WTC11 (cell line): ENCODE results near the gene PCSK7. TPM values are rescaled to one million over a fixed set of nuclear protein-coding genes. Genes with fewer than 3 reads are reported as not detected.

Experiments used
- ATAC-seq: fragments of 200-7000 bp; cut with Tn5 transposase; 2 replicates; pipeline ENCODE4 v1.10.0; 2021; ENCODE audit warnings: mild to moderate bottlenecking, moderate library complexity
- CTCF ChIA-PET: fragments of 300-600 bp; sonication (Branson Sonifier 250); formaldehyde crosslinking; loops from one replicate; lab custom pipeline; 2021; ENCODE audit warnings: antibody characterized with exemption; lab: Charles Lee
- POLR2A ChIA-PET: fragments of 350-600 bp; sonication (Branson Sonifier 250); formaldehyde crosslinking; loops from one replicate; lab custom pipeline; 2021; ENCODE audit warnings: antibody characterized with exemption; lab: Charles Lee
- DNase-seq: peaks from one replicate; pipeline ENCODE4 v3.0.0; 2021; ENCODE audit warnings: low spot score
- H3K27ac Mint-ChIP-seq: 2 replicates; pipeline ENCODE4 v1.8.0; 2021; ENCODE audit warnings: mixed read lengths
- H3K27me3 Mint-ChIP-seq: 2 replicates; pipeline ENCODE4 v1.8.0; 2021; ENCODE audit warnings: low read depth, mild to moderate bottlenecking, moderate library complexity, mixed read lengths
- H3K36me3 Mint-ChIP-seq: 2 replicates; pipeline ENCODE4 v1.8.0; 2021; ENCODE audit warnings: mixed read lengths
- H3K4me1 Mint-ChIP-seq: 2 replicates; pipeline ENCODE4 v1.8.0; 2022; ENCODE audit warnings: mixed read lengths
- H3K4me3 Mint-ChIP-seq: 2 replicates; pipeline ENCODE4 v1.8.0; 2021; ENCODE audit warnings: mild to moderate bottlenecking, moderate library complexity, mixed read lengths
- H3K9me3 Mint-ChIP-seq: 2 replicates; pipeline ENCODE4 v1.8.0; 2021; ENCODE audit warnings: mixed read lengths
- CREM ChIP-seq: sonication (generic); formaldehyde crosslinking; IDR thresholded peaks from 2 replicates; pipeline ENCODE4 v1.8.1; 2022; ENCODE audit warnings: mild to moderate bottlenecking, missing genetic modification reagents, moderate library complexity
- ELF4 ChIP-seq: sonication (generic); formaldehyde crosslinking; IDR thresholded peaks from 2 replicates; pipeline ENCODE4 v1.8.1; 2022; ENCODE audit warnings: low read depth, mild to moderate bottlenecking, moderate library complexity, missing genetic modification reagents
- GABPB1 ChIP-seq: sonication (generic); formaldehyde crosslinking; IDR thresholded peaks from 2 replicates; pipeline ENCODE4 v1.8.1; 2023; ENCODE audit warnings: mild to moderate bottlenecking, missing genetic modification reagents
- GTF2I ChIP-seq: fragments of 250-450 bp; sonication (Bioruptor Pico); conservative IDR thresholded peaks from 2 replicates; pipeline ENCODE4 v1.4.0; 2021; ENCODE audit warnings: mild to moderate bottlenecking
- HMGA2 ChIP-seq: fragments of 250-450 bp; sonication (Bioruptor Pico); IDR thresholded peaks from 2 replicates; pipeline ENCODE4 v1.4.0; 2021; ENCODE audit warnings: mild to moderate bottlenecking, moderate library complexity
- IRF2 ChIP-seq: sonication (generic); formaldehyde crosslinking; IDR thresholded peaks from 2 replicates; pipeline ENCODE4 v1.8.0; 2022; ENCODE audit warnings: low read depth, missing genetic modification reagents, borderline replicate concordance
- KAT7 ChIP-seq: sonication (generic); formaldehyde crosslinking; IDR thresholded peaks from 2 replicates; pipeline ENCODE4 v1.8.1; 2023; ENCODE audit warnings: missing genetic modification reagents, mild to moderate bottlenecking, borderline replicate concordance
- NFE2L1 ChIP-seq: sonication (generic); formaldehyde crosslinking; IDR thresholded peaks from 2 replicates; pipeline ENCODE4 v1.8.1; 2023; ENCODE audit warnings: missing genetic modification reagents
- NR3C1 ChIP-seq: sonication (generic); formaldehyde crosslinking; conservative IDR thresholded peaks from 2 replicates; pipeline ENCODE4 v1.8.1; 2023; ENCODE audit warnings: low read depth, mild to moderate bottlenecking, missing genetic modification reagents
- RELA ChIP-seq: sonication (generic); formaldehyde crosslinking; IDR thresholded peaks from 2 replicates; pipeline ENCODE4 v1.8.1; 2022; ENCODE audit warnings: missing genetic modification reagents, mild to moderate bottlenecking, borderline replicate concordance
- SMAD3 ChIP-seq: sonication (generic); formaldehyde crosslinking; IDR thresholded peaks from 2 replicates; pipeline ENCODE4 v1.8.0; 2022; ENCODE audit warnings: missing genetic modification reagents, mild to moderate bottlenecking, borderline replicate concordance
- SP1 ChIP-seq: sonication (generic); formaldehyde crosslinking; conservative IDR thresholded peaks from 2 replicates; pipeline ENCODE4 v1.8.1; 2022; ENCODE audit warnings: missing genetic modification reagents
- TEAD4 ChIP-seq: sonication (generic); formaldehyde crosslinking; IDR thresholded peaks from 2 replicates; pipeline ENCODE4 v1.8.0; 2022; ENCODE audit warnings: mild to moderate bottlenecking, missing genetic modification reagents
- TP53 ChIP-seq: sonication (generic); formaldehyde crosslinking; IDR thresholded peaks from 2 replicates; pipeline ENCODE4 v1.8.1; 2023; ENCODE audit warnings: mild to moderate bottlenecking, missing genetic modification reagents
- ZNF263 ChIP-seq: sonication (generic); formaldehyde crosslinking; IDR thresholded peaks from 2 replicates; pipeline ENCODE4 v1.8.1; 2022; ENCODE audit warnings: low read depth, mild to moderate bottlenecking, moderate library complexity, missing genetic modification reagents
- ZNF317 ChIP-seq: sonication (generic); formaldehyde crosslinking; IDR thresholded peaks from 2 replicates; pipeline ENCODE4 v1.8.1; 2023; ENCODE audit warnings: low read depth, mild to moderate bottlenecking, moderate library complexity, missing genetic modification reagents, borderline replicate concordance
- total RNA-seq: library from RNA; stranded (reverse); gene quantifications from 3 replicates; pipeline ENCODE4 v1.2.3, GENCODE V29; 2021
- TF ChIP-seq, protein P1 (sequence below): sonication (generic); formaldehyde crosslinking; IDR thresholded peaks from 2 replicates; pipeline ENCODE4 v1.8.1; 2023; ENCODE audit warnings: mild to moderate bottlenecking, missing genetic modification reagents
- TF ChIP-seq, protein P2 (sequence below): sonication (generic); formaldehyde crosslinking; IDR thresholded peaks from 2 replicates; pipeline ENCODE4 v1.8.0; 2022; ENCODE audit warnings: mild to moderate bottlenecking, missing genetic modification reagents
- TF ChIP-seq, protein P3 (sequence below): fragments of 200-600 bp; IDR thresholded peaks from 2 replicates; pipeline ENCODE4 v1.8.0; 2022; ENCODE audit warnings: antibody characterized with exemption
- TF ChIP-seq, protein P4 (sequence below): sonication (generic); formaldehyde crosslinking; IDR thresholded peaks from 2 replicates; pipeline ENCODE4 v1.8.0; 2022; ENCODE audit warnings: mild to moderate bottlenecking, missing genetic modification reagents
- TF ChIP-seq, protein P5 (sequence below): sonication (generic); formaldehyde crosslinking; IDR thresholded peaks from 2 replicates; pipeline ENCODE4 v1.8.1; 2023; ENCODE audit warnings: mild to moderate bottlenecking, missing genetic modification reagents, moderate library complexity
- TF ChIP-seq, protein P6 (sequence below): fragments of 250-450 bp; sonication (Bioruptor Pico); IDR thresholded peaks from 2 replicates; pipeline ENCODE4 v1.9.0; 2021; ENCODE audit warnings: mild to moderate bottlenecking

PCSK7 gene
- total RNA-seq, 1 experiment from 2014 or later = 48.9 TPM

DNA sequence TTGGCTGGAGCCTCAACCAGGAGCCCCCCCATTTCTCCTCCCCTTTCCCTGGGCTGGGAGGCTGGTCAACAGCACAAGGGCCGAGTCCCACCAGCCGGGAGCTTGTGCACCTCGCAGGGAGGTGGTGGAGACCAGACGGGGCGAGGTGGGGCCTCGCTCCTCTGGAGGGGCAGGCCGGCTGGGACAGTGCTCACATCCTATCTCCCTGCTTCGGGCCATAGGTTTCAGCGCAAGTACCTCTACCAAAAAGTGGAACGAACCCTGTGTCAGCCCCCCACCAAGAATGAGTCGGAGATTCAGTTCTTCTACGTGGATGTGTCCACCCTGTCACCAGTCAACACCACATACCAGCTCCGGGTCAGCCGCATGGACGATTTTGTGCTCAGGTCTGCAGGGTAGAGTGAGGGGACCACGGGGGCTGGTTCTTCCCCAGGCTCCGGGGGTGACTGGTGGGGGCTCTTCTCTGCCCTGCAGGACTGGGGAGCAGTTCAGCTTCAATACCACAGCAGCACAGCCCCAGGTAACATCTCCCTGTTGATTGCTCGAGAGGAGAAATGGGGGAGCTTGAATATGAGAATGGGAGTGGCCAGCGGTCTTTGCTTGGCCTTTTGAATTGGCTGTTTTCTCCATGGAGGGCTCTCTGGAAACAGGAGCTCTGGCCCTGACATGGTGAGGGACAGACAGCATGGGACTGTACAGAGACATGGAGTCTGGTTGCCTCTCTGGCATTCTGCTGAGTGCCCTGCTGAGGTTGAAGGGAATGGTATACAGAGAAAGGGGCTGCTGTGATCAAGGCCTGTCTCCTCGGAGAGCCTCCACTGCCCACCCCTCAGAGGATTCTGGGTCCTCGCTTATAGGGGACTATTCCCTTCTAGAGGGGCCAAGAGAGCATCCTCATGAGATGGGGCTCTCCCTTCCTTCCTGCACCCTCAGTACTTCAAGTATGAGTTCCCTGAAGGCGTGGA, 50.0 kb downstream of the PCSK7 start:
- peaks cover 4% of the 10 kb centered on the region; the same call in 1 of the 2 replicates for H3K36me3 Mint-ChIP-seq
- no peak overlapping the region for H3K4me3 Mint-ChIP-seq
- POLR2A ChIA-PET = no interaction called here
- peaks cover 26% of the 10 kb centered on the region for H3K4me1 Mint-ChIP-seq
- ATAC-seq = no peak
- no peak overlapping the region for H3K27ac Mint-ChIP-seq
- H3K27me3 Mint-ChIP-seq = peaks cover 6% of the 10 kb centered on the region
- DNase-seq = no peak
- H3K9me3 Mint-ChIP-seq = no peaks in the 10 kb centered on the region
- TF ChIP-seq, protein P1, sequence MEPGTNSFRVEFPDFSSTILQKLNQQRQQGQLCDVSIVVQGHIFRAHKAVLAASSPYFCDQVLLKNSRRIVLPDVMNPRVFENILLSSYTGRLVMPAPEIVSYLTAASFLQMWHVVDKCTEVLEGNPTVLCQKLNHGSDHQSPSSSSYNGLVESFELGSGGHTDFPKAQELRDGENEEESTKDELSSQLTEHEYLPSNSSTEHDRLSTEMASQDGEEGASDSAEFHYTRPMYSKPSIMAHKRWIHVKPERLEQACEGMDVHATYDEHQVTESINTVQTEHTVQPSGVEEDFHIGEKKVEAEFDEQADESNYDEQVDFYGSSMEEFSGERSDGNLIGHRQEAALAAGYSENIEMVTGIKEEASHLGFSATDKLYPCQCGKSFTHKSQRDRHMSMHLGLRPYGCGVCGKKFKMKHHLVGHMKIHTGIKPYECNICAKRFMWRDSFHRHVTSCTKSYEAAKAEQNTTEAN = 0 out of 2 replicates have a peak, but pooled peaks have one; percentile 46
- TF ChIP-seq ZNF317 (CRISPR knock-in tag) (no peak), TP53 (CRISPR knock-in tag) (no peak), NR3C1 (CRISPR knock-in tag) (no peak)
- TF ChIP-seq, protein P2, sequence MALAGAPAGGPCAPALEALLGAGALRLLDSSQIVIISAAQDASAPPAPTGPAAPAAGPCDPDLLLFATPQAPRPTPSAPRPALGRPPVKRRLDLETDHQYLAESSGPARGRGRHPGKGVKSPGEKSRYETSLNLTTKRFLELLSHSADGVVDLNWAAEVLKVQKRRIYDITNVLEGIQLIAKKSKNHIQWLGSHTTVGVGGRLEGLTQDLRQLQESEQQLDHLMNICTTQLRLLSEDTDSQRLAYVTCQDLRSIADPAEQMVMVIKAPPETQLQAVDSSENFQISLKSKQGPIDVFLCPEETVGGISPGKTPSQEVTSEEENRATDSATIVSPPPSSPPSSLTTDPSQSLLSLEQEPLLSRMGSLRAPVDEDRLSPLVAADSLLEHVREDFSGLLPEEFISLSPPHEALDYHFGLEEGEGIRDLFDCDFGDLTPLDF = no peak
- TF ChIP-seq, all 79 proteins: peak for 1
- CTCF ChIA-PET = interaction anchor here (0.6 to 5.6 kb wide), 18 partner anchors 9 to 391 kb away, joined by 3 to 68 read pairs (median 9); partner anchors contain the start of genes APOA5, CEP164, PAFAH1B2 and PCSK7

DNA sequence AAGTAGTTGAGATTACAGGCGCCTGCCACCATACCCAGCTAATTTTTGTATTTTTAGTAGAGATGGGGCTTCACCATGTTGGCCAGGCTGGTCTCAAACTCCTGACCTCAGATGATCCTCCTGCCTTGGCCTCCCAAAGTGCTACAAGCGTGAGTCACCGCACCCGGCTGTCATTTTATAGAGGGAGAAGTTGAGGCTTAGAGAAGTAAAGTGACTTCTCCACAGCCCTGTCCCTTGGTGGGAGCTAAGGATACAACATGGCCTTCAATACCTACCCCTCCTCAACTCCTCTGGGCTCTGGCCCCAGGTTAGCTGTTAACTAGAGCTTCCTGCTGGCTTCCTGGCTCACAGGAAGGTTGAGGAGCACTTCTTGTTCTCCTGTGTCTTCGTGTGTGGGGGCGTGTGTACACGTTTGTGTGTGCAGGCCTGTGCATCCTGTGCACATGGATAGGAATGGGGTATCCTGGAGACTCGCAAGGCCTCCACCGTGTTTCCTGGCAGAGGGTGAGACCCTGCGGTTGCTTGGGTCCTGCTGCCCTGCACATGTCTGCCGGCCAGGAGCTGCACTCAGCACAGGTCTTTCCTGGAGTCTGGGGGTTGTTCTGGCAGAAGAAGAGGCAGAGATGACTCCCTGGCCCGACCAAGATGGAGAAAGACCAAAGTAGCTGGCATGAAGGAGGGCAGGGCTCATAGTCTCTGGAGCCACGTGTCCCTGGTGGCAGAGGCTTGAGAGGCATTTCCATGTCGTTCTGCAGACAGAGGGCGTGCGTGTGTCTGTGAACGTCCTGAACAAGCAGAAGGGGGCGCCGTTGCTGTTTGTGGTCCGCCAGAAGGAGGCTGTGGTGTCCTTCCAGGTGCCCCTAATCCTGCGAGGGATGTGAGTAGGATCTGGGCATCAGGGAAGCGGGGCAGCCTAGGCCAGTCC, 51.0 kb downstream of the PCSK7 start:
- POLR2A ChIA-PET = no interaction called here
- DNase-seq = peak; percentile 91
- Mint-ChIP-seq H3K27me3 (peaks cover 6% of the 10 kb centered on the region), H3K4me3 (peak overlapping the region; percentile 57), H3K4me1 (peaks cover 26% of the 10 kb centered on the region), H3K9me3 (no peaks in the 10 kb centered on the region), H3K27ac (peak overlapping the region; percentile 70; the same call in 1 of the 2 replicates), H3K36me3 (peaks cover 7% of the 10 kb centered on the region; the same call in 1 of the 2 replicates)
- CTCF ChIA-PET = interaction anchor here (0.5 to 5.6 kb wide), 24 partner anchors 8 to 659 kb away, joined by 3 to 68 read pairs (median 6); partner anchors contain the start of genes APOA5, BACE1, CEP164 and PAFAH1B2
- peak; percentile 62 for ATAC-seq
- TF ChIP-seq, protein P3, sequence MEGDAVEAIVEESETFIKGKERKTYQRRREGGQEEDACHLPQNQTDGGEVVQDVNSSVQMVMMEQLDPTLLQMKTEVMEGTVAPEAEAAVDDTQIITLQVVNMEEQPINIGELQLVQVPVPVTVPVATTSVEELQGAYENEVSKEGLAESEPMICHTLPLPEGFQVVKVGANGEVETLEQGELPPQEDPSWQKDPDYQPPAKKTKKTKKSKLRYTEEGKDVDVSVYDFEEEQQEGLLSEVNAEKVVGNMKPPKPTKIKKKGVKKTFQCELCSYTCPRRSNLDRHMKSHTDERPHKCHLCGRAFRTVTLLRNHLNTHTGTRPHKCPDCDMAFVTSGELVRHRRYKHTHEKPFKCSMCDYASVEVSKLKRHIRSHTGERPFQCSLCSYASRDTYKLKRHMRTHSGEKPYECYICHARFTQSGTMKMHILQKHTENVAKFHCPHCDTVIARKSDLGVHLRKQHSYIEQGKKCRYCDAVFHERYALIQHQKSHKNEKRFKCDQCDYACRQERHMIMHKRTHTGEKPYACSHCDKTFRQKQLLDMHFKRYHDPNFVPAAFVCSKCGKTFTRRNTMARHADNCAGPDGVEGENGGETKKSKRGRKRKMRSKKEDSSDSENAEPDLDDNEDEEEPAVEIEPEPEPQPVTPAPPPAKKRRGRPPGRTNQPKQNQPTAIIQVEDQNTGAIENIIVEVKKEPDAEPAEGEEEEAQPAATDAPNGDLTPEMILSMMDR = peak; percentile 77
- TF ChIP-seq GTF2I (no peak), NFE2L1 (CRISPR knock-in tag) (no peak), TEAD4 (no peak), SMAD3 (no peak), IRF2 (CRISPR knock-in tag) (no peak), SP1 (CRISPR knock-in tag) (0 out of 2 replicates have a peak, but pooled peaks have one; percentile 43), CREM (no peak), HMGA2 (no peak), ZNF263 (CRISPR knock-in tag) (no peak), GABPB1 (CRISPR knock-in tag) (no peak), RELA (CRISPR knock-in tag) (no peak), ELF4 (no peak), KAT7 (no peak)
- TF ChIP-seq, protein P4, sequence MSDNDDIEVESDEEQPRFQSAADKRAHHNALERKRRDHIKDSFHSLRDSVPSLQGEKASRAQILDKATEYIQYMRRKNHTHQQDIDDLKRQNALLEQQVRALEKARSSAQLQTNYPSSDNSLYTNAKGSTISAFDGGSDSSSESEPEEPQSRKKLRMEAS (CRISPR knock-in tag) = peak; percentile 91
- TF ChIP-seq, protein P5, sequence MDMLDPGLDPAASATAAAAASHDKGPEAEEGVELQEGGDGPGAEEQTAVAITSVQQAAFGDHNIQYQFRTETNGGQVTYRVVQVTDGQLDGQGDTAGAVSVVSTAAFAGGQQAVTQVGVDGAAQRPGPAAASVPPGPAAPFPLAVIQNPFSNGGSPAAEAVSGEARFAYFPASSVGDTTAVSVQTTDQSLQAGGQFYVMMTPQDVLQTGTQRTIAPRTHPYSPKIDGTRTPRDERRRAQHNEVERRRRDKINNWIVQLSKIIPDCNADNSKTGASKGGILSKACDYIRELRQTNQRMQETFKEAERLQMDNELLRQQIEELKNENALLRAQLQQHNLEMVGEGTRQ (CRISPR knock-in tag) = peak; percentile 85
- TF ChIP-seq, protein P6, sequence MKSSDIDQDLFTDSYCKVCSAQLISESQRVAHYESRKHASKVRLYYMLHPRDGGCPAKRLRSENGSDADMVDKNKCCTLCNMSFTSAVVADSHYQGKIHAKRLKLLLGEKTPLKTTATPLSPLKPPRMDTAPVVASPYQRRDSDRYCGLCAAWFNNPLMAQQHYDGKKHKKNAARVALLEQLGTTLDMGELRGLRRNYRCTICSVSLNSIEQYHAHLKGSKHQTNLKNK (CRISPR knock-in tag) = no peak
